Upper lobe of left lung (tissue), 4 donors: ENCODE results near the gene NOL4L.

Experiments used
- EP300 ChIP-seq, 4 donors: sonication (generic); formaldehyde crosslinking; IDR thresholded peaks; one replicate each; pipeline ENCODE4 v1.5.1; 2017; ENCODE audit warnings: antibody characterized with exemption in 4 of 4, control low read depth in 2 of 4
- POLR2AphosphoS5 ChIP-seq, 2 donors: sonication (generic); formaldehyde crosslinking; IDR thresholded peaks; one replicate each; pipeline ENCODE4 v1.5.1; 2017; ENCODE audit warnings: antibody characterized with exemption in 2 of 2
- TF ChIP-seq, protein P1 (sequence below), 6 experiments: fragments of 450-650 bp in 4 of 6; fragments of 200-600 bp in 2 of 6; sonication (generic) in 2 of 6; IDR thresholded peaks; one replicate each; pipeline ENCODE4 v1.5.1; 2016 to 2019; ENCODE audit warnings: antibody characterized with exemption in 6 of 6

DNA sequence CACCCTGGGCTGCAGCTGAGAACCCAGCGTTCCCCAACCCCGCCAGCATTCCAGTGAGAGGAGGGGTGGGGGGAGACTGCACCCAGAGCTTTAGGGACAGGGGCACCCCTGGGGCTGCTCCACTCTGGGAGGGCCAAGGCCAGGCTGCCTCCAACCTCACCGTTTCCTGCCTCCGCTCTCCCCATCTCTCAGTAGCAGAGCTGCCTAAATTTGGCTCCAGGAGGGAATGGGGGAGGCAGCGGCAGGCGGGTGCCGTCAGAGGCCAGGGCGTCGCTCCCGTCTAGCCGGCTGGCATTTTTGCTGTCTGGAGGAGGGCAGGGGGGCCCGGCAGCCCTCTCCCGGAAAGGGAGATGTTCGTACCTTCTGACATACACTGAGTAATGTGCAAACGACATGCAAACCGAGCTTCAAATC lies 46.6 kb downstream of the NOL4L start:
- TF ChIP-seq, protein P1, sequence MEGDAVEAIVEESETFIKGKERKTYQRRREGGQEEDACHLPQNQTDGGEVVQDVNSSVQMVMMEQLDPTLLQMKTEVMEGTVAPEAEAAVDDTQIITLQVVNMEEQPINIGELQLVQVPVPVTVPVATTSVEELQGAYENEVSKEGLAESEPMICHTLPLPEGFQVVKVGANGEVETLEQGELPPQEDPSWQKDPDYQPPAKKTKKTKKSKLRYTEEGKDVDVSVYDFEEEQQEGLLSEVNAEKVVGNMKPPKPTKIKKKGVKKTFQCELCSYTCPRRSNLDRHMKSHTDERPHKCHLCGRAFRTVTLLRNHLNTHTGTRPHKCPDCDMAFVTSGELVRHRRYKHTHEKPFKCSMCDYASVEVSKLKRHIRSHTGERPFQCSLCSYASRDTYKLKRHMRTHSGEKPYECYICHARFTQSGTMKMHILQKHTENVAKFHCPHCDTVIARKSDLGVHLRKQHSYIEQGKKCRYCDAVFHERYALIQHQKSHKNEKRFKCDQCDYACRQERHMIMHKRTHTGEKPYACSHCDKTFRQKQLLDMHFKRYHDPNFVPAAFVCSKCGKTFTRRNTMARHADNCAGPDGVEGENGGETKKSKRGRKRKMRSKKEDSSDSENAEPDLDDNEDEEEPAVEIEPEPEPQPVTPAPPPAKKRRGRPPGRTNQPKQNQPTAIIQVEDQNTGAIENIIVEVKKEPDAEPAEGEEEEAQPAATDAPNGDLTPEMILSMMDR (IDR thresholded peaks at IDR 0.05): no peak
- TF ChIP-seq EP300 (IDR thresholded peaks at IDR 0.05) (no peak), POLR2AphosphoS5 (IDR thresholded peaks at IDR 0.05) (no peak)
